DND-41 (cell line): ENCODE data around the gene KRTAP4-7.
"Not testable (repeated sequence)": the region's sequence is repeated elsewhere in the genome, so short reads cannot be mapped to it uniquely, and the experiment has no call there.

Experiments used
- ATAC-seq: fragments of 200-7000 bp; cut with Tn5 transposase; 3 replicates; pipeline ENCODE4 v1.9.1; 2021; ENCODE audit warnings: low read depth; ENCODE audit not compliant: insufficient read depth
- DNase-seq: peaks from one replicate; pipeline ENCODE4 v3.0.0-alpha.2; 2020
- H2AFZ ChIP-seq: 2 replicates; pipeline ENCODE4 v1.6.0; 2012; ENCODE audit warnings: low read depth, low read length
- H3K27ac ChIP-seq: 2 replicates; pipeline ENCODE4 v1.5.1; 2012; ENCODE audit warnings: low read length, inconsistent platforms
- H3K27me3 ChIP-seq: fragments of 200-600 bp; sonication (generic); 2 replicates; pipeline ENCODE4 v1.6.0; 2012; ENCODE audit warnings: low read length, mild to moderate bottlenecking, inconsistent platforms; ENCODE audit not compliant: insufficient read depth, poor library complexity
- H3K36me3 ChIP-seq: 2 replicates; pipeline ENCODE4 v1.5.1; 2012; ENCODE audit warnings: low read length, inconsistent platforms; ENCODE audit not compliant: insufficient read depth
- H3K4me1 ChIP-seq: 2 replicates; pipeline ENCODE4 v1.5.1; 2012; ENCODE audit warnings: mild to moderate bottlenecking, low read length; ENCODE audit not compliant: insufficient read depth
- H3K4me2 ChIP-seq: 2 replicates; pipeline ENCODE4 v1.6.0; 2012; ENCODE audit warnings: mild to moderate bottlenecking, moderate library complexity, low read length, inconsistent platforms; ENCODE audit not compliant: insufficient read depth
- H3K4me3 ChIP-seq, 2 experiments: fragments of 200-600 bp in 1 of 2; shearing (Covaris generic) in 1 of 2; 2 replicates each; pipeline ENCODE4 v1.5.1; 2012 to 2016; ENCODE audit warnings: inconsistent platforms in 2 of 2, low read length in 2 of 2, mild to moderate bottlenecking in 2 of 2, low read depth in 1 of 2, moderate library complexity in 1 of 2
- H3K79me2 ChIP-seq: 2 replicates; pipeline ENCODE4 v1.6.0; 2012; ENCODE audit warnings: low read length, inconsistent platforms; ENCODE audit not compliant: insufficient read depth
- H3K9ac ChIP-seq: 2 replicates; pipeline ENCODE4 v1.6.0; 2012; ENCODE audit warnings: low read depth, mild to moderate bottlenecking, inconsistent platforms, low read length, moderate library complexity
- H3K9me3 ChIP-seq: 2 replicates; pipeline ENCODE4 v1.5.1; 2012; ENCODE audit warnings: low read length, moderate library complexity, mild to moderate bottlenecking, inconsistent platforms; ENCODE audit not compliant: insufficient read depth, severe bottlenecking
- H4K20me1 ChIP-seq: 2 replicates; pipeline ENCODE4 v1.6.0; 2012; ENCODE audit warnings: low read length; ENCODE audit not compliant: insufficient read depth
- EZH2 ChIP-seq: IDR thresholded peaks from 3 replicates; pipeline ENCODE4 v1.6.1; 2012; ENCODE audit warnings: borderline replicate concordance, low read depth, mild to moderate bottlenecking, moderate library complexity, low read length, inconsistent platforms; ENCODE audit not compliant: severe bottlenecking
- TF ChIP-seq, protein P1 (sequence below): IDR thresholded peaks from 2 replicates; pipeline ENCODE4 v1.5.1; 2012; ENCODE audit warnings: borderline replicate concordance, low read length, moderate library complexity, mild to moderate bottlenecking; ENCODE audit not compliant: poor library complexity, severe bottlenecking; ENCODE audit errors: extremely low read depth

KRTAP4-7 gene

DNA sequence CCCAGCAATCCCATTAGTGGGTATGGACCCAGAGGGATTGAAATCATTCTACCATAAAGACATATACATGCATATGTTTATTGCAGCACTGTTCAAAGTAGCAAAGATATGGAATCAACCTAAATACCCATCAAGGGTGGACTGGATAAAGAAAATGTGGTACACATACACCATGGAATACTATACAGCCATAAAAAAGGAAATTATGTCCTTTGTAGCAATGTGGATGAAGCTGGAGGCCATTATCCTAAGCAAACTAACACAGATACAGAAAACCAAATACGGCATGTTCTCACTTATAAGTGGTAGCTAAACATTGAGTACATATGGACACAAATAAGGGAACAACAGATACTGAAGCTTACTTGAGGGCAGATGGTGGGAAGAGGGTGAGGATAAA, 26.4 kb upstream of the KRTAP4-7 start:
- no peak for TF ChIP-seq EZH2
- TF ChIP-seq, protein P1, sequence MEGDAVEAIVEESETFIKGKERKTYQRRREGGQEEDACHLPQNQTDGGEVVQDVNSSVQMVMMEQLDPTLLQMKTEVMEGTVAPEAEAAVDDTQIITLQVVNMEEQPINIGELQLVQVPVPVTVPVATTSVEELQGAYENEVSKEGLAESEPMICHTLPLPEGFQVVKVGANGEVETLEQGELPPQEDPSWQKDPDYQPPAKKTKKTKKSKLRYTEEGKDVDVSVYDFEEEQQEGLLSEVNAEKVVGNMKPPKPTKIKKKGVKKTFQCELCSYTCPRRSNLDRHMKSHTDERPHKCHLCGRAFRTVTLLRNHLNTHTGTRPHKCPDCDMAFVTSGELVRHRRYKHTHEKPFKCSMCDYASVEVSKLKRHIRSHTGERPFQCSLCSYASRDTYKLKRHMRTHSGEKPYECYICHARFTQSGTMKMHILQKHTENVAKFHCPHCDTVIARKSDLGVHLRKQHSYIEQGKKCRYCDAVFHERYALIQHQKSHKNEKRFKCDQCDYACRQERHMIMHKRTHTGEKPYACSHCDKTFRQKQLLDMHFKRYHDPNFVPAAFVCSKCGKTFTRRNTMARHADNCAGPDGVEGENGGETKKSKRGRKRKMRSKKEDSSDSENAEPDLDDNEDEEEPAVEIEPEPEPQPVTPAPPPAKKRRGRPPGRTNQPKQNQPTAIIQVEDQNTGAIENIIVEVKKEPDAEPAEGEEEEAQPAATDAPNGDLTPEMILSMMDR, result no peak
- H3K9me3 ChIP-seq, result no peaks in the 10 kb centered on the region
- H3K4me3 ChIP-seq, result no peak overlapping the region
- H2AFZ ChIP-seq, result no peak overlapping the region
- DNase-seq (no peak), ATAC-seq (no peak)
- no peaks in the 10 kb centered on the region for H3K4me1 ChIP-seq
- H3K4me2 ChIP-seq, result no peak overlapping the region
- H3K27me3 ChIP-seq, result peaks cover 3% of the 10 kb centered on the region
- no peak overlapping the region for H3K27ac ChIP-seq
- H4K20me1 ChIP-seq, result no peaks in the 10 kb centered on the region
- H3K36me3 ChIP-seq, result no peaks in the 10 kb centered on the region
- no peaks in the 10 kb centered on the region for H3K79me2 ChIP-seq
- no peak overlapping the region for H3K9ac ChIP-seq

DNA sequence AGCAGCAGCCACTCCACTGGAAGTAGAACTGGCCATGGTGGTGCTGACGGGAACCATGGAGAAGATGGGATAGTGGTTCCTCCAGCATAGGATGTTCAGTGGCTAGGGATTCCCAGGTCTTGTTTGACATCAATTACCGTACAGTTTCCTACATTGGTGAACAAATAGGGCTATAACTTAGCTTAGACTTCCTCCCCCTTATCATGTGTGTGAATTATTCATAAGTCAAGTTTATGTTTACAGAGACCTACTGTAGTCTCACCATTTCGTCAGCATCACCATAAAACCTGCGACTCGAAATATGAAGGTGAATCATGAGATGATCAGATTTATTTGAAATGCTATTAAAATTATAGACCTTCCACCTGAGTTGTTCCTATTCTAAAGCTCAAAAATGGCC, 25.2 kb upstream of the KRTAP4-7 start:
- Histone ChIP-seq H3K4me3 (no peak overlapping the region), H3K27me3 (peaks cover 3% of the 10 kb centered on the region), H3K9ac (no peak overlapping the region), H4K20me1 (no peaks in the 10 kb centered on the region), H2AFZ (no peak overlapping the region), H3K27ac (no peak overlapping the region), H3K79me2 (no peaks in the 10 kb centered on the region), H3K9me3 (no peaks in the 10 kb centered on the region), H3K4me2 (no peak overlapping the region), H3K36me3 (no peaks in the 10 kb centered on the region), H3K4me1 (no peaks in the 10 kb centered on the region)
- no peak for TF ChIP-seq EZH2
- TF ChIP-seq, protein P1, result no peak
- ATAC-seq, result no peak
- no peak for DNase-seq

DNA sequence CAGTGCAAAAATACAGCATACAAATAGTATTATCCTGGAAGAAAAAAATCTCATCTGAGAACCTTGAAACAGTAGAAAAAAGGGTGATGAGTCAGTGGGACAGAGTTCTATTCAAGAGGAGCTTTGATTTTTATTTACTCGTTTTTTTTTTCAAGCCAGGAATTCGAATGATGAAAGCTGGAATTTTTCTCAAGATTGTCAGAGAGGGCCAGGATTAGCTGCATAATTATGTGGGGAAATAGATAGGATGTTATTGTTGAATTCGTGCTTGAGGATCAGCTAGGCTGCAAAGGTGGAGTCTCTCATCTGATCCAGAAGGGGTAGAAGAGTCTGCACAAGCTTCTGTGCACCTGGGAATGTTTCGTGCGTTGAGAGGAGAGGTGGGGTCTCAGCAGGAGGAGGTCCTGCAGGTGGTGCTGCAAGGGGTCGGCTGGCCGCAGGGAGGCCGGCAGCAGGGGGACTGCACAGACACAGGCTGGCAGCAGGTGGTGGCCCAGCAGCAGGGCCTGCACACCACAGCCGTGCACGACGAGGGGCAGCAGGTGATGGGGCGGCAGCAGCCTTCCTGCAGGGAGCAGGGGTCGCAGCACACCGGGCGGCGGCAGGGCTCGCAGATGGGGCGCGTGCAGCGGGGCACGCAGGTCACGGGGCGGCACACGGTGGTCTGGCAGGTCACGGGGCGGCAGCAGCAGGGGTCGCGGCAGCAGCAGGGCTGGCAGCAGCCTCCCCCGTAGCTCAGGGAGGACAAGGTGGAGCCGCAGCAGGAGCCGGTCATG, 24.5 kb upstream of the KRTAP4-7 start:
- H3K9ac ChIP-seq, H3K9me3 ChIP-seq, H4K20me1 ChIP-seq, H2AFZ ChIP-seq, H3K4me1 ChIP-seq, H3K27ac ChIP-seq, ATAC-seq, H3K4me3 ChIP-seq, DNase-seq, H3K36me3 ChIP-seq, H3K27me3 ChIP-seq, H3K4me2 ChIP-seq, H3K79me2 ChIP-seq: not testable (repeated sequence)

DNA sequence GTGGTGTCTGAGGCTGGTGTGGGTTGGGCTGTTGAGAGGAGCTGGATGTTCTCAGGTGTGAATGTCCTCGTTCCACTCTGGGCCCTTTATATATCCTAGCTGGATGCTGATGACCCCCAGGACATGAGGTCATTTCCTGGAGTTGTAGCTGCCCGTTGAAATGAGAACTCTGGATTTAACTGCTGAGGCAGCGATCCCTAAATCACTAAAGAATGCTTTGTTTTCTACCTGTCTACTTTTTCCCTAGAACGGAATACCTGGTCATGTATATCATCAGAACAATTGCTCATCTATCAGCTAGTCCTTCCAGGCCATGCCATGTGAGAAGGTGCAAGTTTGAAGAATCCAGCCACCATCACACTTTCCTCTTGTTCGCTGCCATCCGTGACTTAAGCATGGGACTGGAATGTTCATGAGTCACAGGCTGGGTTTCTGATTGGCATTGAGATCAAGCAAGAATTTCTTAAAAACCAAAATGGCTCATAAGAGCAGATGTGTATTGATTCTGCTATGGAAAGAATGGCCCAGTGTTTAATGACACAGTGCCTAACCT, 23.8 kb upstream of the KRTAP4-7 start, which contains the start of gene KRTAP2-3:
TSS of gene KRTAP2-3 (minus strand) at position 63 of the 553 bp plus-strand sequence. CDS start 64 bp downstream, outside the sequence.
- TF ChIP-seq, protein P1, result no peak
- TF ChIP-seq EZH2, result no peak
- Histone ChIP-seq H3K9me3 (no peaks in the 10 kb centered on the region), H3K27me3 (no peaks in the 10 kb centered on the region), H3K27ac (no peak within 1 kb of the TSS), H4K20me1 (no peaks in the 10 kb centered on the region), H3K4me1 (no peaks in the 10 kb centered on the region), H2AFZ (no peak within 1 kb of the TSS), H3K4me2 (no peak within 1 kb of the TSS), H3K36me3 (no peaks in the 10 kb centered on the region), H3K4me3 (no peak within 1 kb of the TSS), H3K79me2 (no peaks in the 10 kb centered on the region), H3K9ac (no peak within 1 kb of the TSS)
- ATAC-seq, result no peak
- DNase-seq, result no peak
